Measurements from ENCODE around the gene ATP13A5.

The ATP13A5 gene, protein sequence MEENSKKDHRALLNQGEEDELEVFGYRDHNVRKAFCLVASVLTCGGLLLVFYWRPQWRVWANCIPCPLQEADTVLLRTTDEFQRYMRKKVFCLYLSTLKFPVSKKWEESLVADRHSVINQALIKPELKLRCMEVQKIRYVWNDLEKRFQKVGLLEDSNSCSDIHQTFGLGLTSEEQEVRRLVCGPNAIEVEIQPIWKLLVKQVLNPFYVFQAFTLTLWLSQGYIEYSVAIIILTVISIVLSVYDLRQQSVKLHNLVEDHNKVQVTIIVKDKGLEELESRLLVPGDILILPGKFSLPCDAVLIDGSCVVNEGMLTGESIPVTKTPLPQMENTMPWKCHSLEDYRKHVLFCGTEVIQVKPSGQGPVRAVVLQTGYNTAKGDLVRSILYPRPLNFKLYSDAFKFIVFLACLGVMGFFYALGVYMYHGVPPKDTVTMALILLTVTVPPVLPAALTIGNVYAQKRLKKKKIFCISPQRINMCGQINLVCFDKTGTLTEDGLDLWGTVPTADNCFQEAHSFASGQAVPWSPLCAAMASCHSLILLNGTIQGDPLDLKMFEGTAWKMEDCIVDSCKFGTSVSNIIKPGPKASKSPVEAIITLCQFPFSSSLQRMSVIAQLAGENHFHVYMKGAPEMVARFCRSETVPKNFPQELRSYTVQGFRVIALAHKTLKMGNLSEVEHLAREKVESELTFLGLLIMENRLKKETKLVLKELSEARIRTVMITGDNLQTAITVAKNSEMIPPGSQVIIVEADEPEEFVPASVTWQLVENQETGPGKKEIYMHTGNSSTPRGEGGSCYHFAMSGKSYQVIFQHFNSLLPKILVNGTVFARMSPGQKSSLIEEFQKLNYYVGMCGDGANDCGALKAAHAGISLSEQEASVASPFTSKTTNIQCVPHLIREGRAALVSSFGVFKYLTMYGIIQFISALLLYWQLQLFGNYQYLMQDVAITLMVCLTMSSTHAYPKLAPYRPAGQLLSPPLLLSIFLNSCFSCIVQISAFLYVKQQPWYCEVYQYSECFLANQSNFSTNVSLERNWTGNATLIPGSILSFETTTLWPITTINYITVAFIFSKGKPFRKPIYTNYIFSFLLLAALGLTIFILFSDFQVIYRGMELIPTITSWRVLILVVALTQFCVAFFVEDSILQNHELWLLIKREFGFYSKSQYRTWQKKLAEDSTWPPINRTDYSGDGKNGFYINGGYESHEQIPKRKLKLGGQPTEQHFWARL

GRCh38 chr3:193378706-193379105 is at the start of gene ATP13A5:
Gene ATP13A5, minus strand, starts transcription at chr3:193378753. Its CDS starts 28 bp downstream, at chr3:193378725.
- Histone ChIP-seq H3K4me3 (no peak within 1 kb of the TSS), H3K27ac (no peak within 1 kb of the TSS)
- DNase-seq (ENCODE audit: low spot score): no peak
- TF ChIP-seq, protein P1, sequence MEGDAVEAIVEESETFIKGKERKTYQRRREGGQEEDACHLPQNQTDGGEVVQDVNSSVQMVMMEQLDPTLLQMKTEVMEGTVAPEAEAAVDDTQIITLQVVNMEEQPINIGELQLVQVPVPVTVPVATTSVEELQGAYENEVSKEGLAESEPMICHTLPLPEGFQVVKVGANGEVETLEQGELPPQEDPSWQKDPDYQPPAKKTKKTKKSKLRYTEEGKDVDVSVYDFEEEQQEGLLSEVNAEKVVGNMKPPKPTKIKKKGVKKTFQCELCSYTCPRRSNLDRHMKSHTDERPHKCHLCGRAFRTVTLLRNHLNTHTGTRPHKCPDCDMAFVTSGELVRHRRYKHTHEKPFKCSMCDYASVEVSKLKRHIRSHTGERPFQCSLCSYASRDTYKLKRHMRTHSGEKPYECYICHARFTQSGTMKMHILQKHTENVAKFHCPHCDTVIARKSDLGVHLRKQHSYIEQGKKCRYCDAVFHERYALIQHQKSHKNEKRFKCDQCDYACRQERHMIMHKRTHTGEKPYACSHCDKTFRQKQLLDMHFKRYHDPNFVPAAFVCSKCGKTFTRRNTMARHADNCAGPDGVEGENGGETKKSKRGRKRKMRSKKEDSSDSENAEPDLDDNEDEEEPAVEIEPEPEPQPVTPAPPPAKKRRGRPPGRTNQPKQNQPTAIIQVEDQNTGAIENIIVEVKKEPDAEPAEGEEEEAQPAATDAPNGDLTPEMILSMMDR (IDR thresholded peaks at IDR 0.05): no peak

DNA sequence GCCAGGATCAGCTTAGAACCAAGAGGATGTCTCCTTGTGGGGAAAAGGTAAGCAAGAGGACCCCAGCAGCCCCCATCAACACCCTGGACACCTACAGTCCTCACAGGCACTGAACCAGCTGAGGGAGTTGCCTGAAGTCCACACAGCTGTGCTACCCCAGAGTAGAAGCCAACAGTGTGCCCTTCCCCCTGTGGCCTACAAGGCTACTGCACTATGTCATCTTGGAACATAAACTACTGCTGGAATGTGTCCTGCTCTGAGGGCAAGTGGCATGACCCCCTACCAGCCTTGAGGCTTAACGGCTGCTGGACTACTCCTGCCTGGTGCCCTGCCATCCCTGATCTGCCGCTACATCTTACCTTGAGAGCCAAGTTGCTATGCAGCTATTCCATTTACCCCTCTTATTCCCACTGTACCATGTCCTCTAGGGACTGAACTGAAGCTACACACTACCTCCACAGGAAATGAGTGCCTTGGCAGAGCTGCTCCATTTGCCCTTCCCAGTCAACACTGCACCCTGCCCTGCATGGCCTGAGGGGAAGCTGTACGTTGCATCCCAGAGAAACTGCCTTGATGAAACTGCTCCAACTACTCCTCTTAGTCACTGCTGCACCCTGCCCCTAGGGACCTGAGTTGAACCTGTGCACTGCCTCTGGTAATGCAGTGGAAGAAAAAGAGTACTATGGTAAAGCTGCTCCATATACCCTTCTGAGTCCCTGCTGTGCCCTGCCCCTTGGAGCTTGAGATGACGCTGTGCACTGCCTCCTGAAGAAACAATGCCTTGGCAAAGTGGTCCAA is 40.2 kb upstream of the ATP13A5 start:
- TF ChIP-seq, protein P1 (IDR thresholded peaks at IDR 0.05): no peak
- Histone ChIP-seq H3K4me3 (no peak overlapping the region), H3K27ac (no peak overlapping the region)
- DNase-seq (ENCODE audit: low spot score): no peak

GRCh38 chr3:193416629-193417028 is 38.1 kb upstream of the ATP13A5 start:
- no peak overlapping the region for H3K4me3 ChIP-seq
- TF ChIP-seq, protein P1 (IDR thresholded peaks at IDR 0.05): no peak
- H3K27ac ChIP-seq: no peak overlapping the region
- DNase-seq (ENCODE audit: low spot score): no peak

DNA sequence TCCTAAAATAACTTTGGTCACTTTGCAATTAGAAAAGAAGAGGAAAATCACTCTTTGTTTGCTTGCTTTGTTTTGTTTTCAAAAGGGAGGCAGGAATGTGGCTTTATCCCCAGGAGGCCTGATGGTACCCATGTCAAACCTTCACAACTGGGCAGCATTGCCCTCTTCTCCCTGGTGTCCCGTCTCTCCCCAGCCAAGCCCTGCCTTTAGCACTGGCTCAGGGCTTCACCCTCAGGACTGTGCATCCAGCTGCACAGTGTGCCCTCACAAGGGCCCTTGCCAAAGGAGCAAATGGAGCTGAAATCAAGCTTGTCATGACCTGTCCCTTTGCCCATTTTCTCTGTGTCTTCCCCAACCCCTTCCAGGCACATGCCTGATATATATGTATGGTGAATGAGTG is 29.1 kb upstream of the ATP13A5 start:
- TF ChIP-seq, protein P1 (IDR thresholded peaks at IDR 0.05): no peak
- no peak for DNase-seq (ENCODE audit: low spot score)

DNA sequence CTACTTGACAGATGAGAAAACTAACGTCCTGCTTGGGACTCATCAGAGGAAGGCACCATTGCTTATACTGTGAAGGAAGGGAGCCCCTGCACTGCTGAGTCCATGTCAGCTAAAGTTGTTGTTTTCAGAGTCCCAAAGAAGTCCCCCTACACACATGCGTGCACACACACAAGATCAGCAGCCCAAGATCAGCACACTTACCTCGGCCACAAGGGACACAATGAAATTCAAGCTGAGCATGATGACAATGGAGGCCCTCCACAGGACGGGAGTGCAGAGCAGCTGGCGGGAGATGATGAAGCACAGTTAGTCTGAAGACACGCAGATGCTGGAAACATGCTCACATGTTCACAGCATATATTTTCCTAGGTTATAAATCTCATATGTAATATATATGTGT is 28.6 kb upstream of the ATP13A5 start:
- Histone ChIP-seq H3K27ac (no peak overlapping the region), H3K4me3 (no peak overlapping the region)
- TF ChIP-seq, protein P1 (IDR thresholded peaks at IDR 0.05): no peak
- no peak for DNase-seq (ENCODE audit: low spot score)

More for the DNA sequence above, 29.1 kb upstream of the ATP13A5 start:
- Histone ChIP-seq H3K4me3 (no peak overlapping the region), H3K27ac (no peak overlapping the region)

DNA sequence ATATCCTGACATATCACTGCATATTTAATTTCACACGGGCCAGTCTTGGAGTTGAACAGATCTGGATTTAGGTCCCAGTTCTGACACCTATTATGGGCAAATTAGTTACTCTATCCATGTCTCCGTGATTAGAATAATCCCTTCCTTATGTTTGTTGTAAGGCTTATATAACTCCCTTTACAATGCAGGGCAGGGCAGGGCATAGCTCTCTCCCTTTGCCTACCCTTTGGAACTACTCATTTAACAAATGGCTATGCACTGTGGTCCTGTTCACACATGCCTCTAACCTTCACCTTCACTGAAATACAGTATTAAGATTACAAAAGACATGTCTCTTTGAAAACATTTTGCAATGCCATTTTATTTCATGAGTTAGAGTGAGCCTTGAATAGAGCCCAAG is 24.8 kb upstream of the ATP13A5 start:
- TF ChIP-seq, protein P1 (IDR thresholded peaks at IDR 0.05): no peak
- Histone ChIP-seq H3K4me3 (no peak overlapping the region), H3K27ac (no peak overlapping the region)
- DNase-seq (ENCODE audit: low spot score): no peak
